ENCODE results near the gene AOX1. TPM values are rescaled to one million over a fixed set of nuclear protein-coding genes. Genes with fewer than 3 reads are reported as not detected.
"Not testable (repeated sequence)": the region's sequence is repeated elsewhere in the genome, so short reads cannot be mapped to it uniquely, and the experiment has no call there.

The AOX1 gene
- total RNA-seq, 1 experiment from 2014 or later: 3.0 TPM

- intact Hi-C loops (cut with micrococcal nuclease; ENCODE audit: unreplicated experiment): loop anchor here (2.0 to 5.0 kb wide), 2 partner anchors 97 to 149 kb away; partner anchors contain the start of genes BZW1 and CLK1
Measured at GRCh38 chr2:200713704-200714064, 127.9 kb downstream of the AOX1 start.

GRCh38 chr2:200715014-200715413, 129.2 kb downstream of the AOX1 start:
- H3K4me3 ChIP-seq (ENCODE audit: low read depth in 2 of 2, low read length in 2 of 2); intact Hi-C loops (cut with micrococcal nuclease; ENCODE audit: unreplicated experiment); in situ Hi-C loops (cut with HindIII; ENCODE audit: low pct_unique_long_range_greater_than_20kb, low sequenced_read_pairs); POLR2A ChIA-PET; CTCF ChIA-PET; H3K36me3 ChIP-seq (ENCODE audit: control insufficient read depth, insufficient read depth, low read length); H3K9me3 ChIP-seq (ENCODE audit: control insufficient read depth, insufficient read depth, low read depth, low read length); BruUV-seq (replicated peaks); DNase-seq (ENCODE audit: low read depth, low spot score); H3K27me3 ChIP-seq (ENCODE audit: control insufficient read depth, insufficient read depth, low read length); H3K4me1 ChIP-seq (ENCODE audit: control insufficient read depth, insufficient read depth, low read length); ATAC-seq; H3K27ac ChIP-seq (ENCODE audit: low read length): not testable (repeated sequence)

More at GRCh38 chr2:200713704-200714064, 127.9 kb downstream of the AOX1 start:
- no peaks in the 10 kb centered on the region for H3K27me3 ChIP-seq (ENCODE audit: control insufficient read depth, insufficient read depth, low read length)
- CTCF ChIA-PET: interaction anchor here (0.7 to 1.1 kb wide), 5 partner anchors 12 to 103 kb away, joined by 3 to 6 read pairs (median 5); no protein-coding TSS in a partner anchor
- in situ Hi-C loops (cut with HindIII; ENCODE audit: low pct_unique_long_range_greater_than_20kb, low sequenced_read_pairs): no loop called here
- DNase-seq (ENCODE audit: low read depth, low spot score): no peak
- H3K4me1 ChIP-seq (ENCODE audit: control insufficient read depth, insufficient read depth, low read length): peaks cover 3% of the 10 kb centered on the region
- ATAC-seq: peak; percentile 30
- TF ChIP-seq REST (IDR thresholded peaks at IDR 0.05; ENCODE audit: insufficient read depth in 1 of 2, low read depth in 2 of 2, low read length in 1 of 2) (no peak), SIN3A (IDR thresholded peaks at IDR 0.05; ENCODE audit: borderline replicate concordance, insufficient read depth, low read depth, low read length) (no peak), CTCF (IDR thresholded peaks at IDR 0.05) (no peak), POLR2AphosphoS5 (IDR thresholded peaks at IDR 0.05; ENCODE audit: low read depth, low read length) (no peak), TCF7L2 (IDR thresholded peaks at IDR 0.05; ENCODE audit: low read depth, low read length) (no peak)
- H3K36me3 ChIP-seq (ENCODE audit: control insufficient read depth, insufficient read depth, low read length): no peaks in the 10 kb centered on the region
- H3K4me3 ChIP-seq (ENCODE audit: low read depth in 2 of 2, low read length in 2 of 2): no peak overlapping the region
- no TSS peak for BruUV-seq (replicated peaks)
- no peaks in the 10 kb centered on the region for H3K9me3 ChIP-seq (ENCODE audit: control insufficient read depth, insufficient read depth, low read depth, low read length)
- POLR2A ChIA-PET: interaction anchor here (0.6 kb wide), 2 partner anchors 22 to 111 kb away, joined by 3 to 4 read pairs; no protein-coding TSS in a partner anchor
- peak overlapping the region; percentile 78 for H3K27ac ChIP-seq (ENCODE audit: low read length)

GRCh38 chr2:200716386-200716785, 130.6 kb downstream of the AOX1 start:
- DNase-seq (ENCODE audit: low read depth, low spot score) (no peak), ATAC-seq (no peak)
- ChIA-PET CTCF (no interaction called here), POLR2A (no interaction called here)
- BruUV-seq (replicated peaks): no TSS peak
- Histone ChIP-seq H3K4me3 (ENCODE audit: low read depth in 2 of 2, low read length in 2 of 2) (no peak overlapping the region), H3K36me3 (ENCODE audit: control insufficient read depth, insufficient read depth, low read length) (no peaks in the 10 kb centered on the region), H3K27me3 (ENCODE audit: control insufficient read depth, insufficient read depth, low read length) (no peaks in the 10 kb centered on the region), H3K4me1 (ENCODE audit: control insufficient read depth, insufficient read depth, low read length) (peaks cover 3% of the 10 kb centered on the region), H3K27ac (ENCODE audit: low read length) (no peak overlapping the region), H3K9me3 (ENCODE audit: control insufficient read depth, insufficient read depth, low read depth, low read length) (no peaks in the 10 kb centered on the region)
- TF ChIP-seq SIN3A (IDR thresholded peaks at IDR 0.05; ENCODE audit: borderline replicate concordance, insufficient read depth, low read depth, low read length) (no peak), POLR2AphosphoS5 (IDR thresholded peaks at IDR 0.05; ENCODE audit: low read depth, low read length) (no peak), REST (IDR thresholded peaks at IDR 0.05; ENCODE audit: insufficient read depth in 1 of 2, low read depth in 2 of 2, low read length in 1 of 2) (no peak), CTCF (IDR thresholded peaks at IDR 0.05) (no peak)
- intact Hi-C loops (cut with micrococcal nuclease; ENCODE audit: unreplicated experiment) (no loop called here), in situ Hi-C loops (cut with HindIII; ENCODE audit: low pct_unique_long_range_greater_than_20kb, low sequenced_read_pairs) (no loop called here)

Measured in Panc1 (cell line).